Astrocyte (in vitro differentiated cells and primary cell): ENCODE measurements around the gene DRGX. TPM values are rescaled to one million over a fixed set of nuclear protein-coding genes. Genes with fewer than 3 reads are reported as not detected.

Source experiments
- DNase-seq: peaks from one replicate; pipeline ENCODE4 v3.0.0-alpha.2; 2010; ENCODE audit warnings: low read depth
- FAIRE-seq: peaks from 2 replicates; lab custom pipeline; 2011; peaks lifted over from hg19 to GRCh38; lab: Jason Lieb, UNC
- H2AFZ ChIP-seq: 2 replicates; pipeline ENCODE4 v1.6.0; 2012; ENCODE audit warnings: low read depth, low read length, inconsistent platforms
- H3K27ac ChIP-seq: 2 replicates; pipeline ENCODE4 v1.5.1; 2011; ENCODE audit warnings: low read depth, low read length, inconsistent platforms
- H3K27me3 ChIP-seq: 2 replicates; pipeline ENCODE4 v1.6.0; 2011; ENCODE audit warnings: low read length, inconsistent platforms; ENCODE audit not compliant: insufficient read depth
- H3K36me3 ChIP-seq: 2 replicates; pipeline ENCODE4 v1.5.1; 2011; ENCODE audit warnings: low read length, inconsistent platforms; ENCODE audit not compliant: insufficient read depth
- H3K4me1 ChIP-seq: 2 replicates; pipeline ENCODE4 v1.5.1; 2011; ENCODE audit warnings: low read length, inconsistent platforms; ENCODE audit not compliant: insufficient read depth
- H3K4me2 ChIP-seq: 2 replicates; pipeline ENCODE4 v1.6.0; 2012; ENCODE audit warnings: low read length, inconsistent platforms
- H3K4me3 ChIP-seq: 2 replicates; pipeline ENCODE4 v1.5.1; 2011; ENCODE audit warnings: low read depth, mild to moderate bottlenecking, low read length, inconsistent platforms; ENCODE audit not compliant: insufficient read depth
- H3K79me2 ChIP-seq: 2 replicates; pipeline ENCODE4 v1.6.0; 2012; ENCODE audit warnings: mild to moderate bottlenecking, low read length, inconsistent platforms; ENCODE audit not compliant: insufficient read depth
- H3K9ac ChIP-seq: 2 replicates; pipeline ENCODE4 v1.6.0; 2012; ENCODE audit warnings: mild to moderate bottlenecking, low read length, inconsistent platforms
- H3K9me3 ChIP-seq: 2 replicates; pipeline ENCODE4 v1.5.1; 2012; ENCODE audit warnings: low read depth, mild to moderate bottlenecking, low read length, inconsistent platforms; ENCODE audit not compliant: insufficient read depth
- H4K20me1 ChIP-seq: 2 replicates; pipeline ENCODE4 v1.6.0; 2012; ENCODE audit warnings: low read length, inconsistent platforms; ENCODE audit not compliant: insufficient read depth
- H3K27ac Mint-ChIP-seq: one replicate; pipeline ENCODE4 v1.8.0; 2021; ENCODE audit warnings: mild to moderate bottlenecking, mixed read lengths; ENCODE audit not compliant: unreplicated experiment
- H3K27me3 Mint-ChIP-seq: one replicate; pipeline ENCODE4 v1.8.0; 2021; ENCODE audit warnings: low read depth, mixed read lengths; ENCODE audit not compliant: unreplicated experiment
- H3K36me3 Mint-ChIP-seq: one replicate; pipeline ENCODE4 v1.8.0; 2021; ENCODE audit warnings: low read depth, mixed read lengths; ENCODE audit not compliant: unreplicated experiment
- H3K4me1 Mint-ChIP-seq: one replicate; pipeline ENCODE4 v1.8.0; 2021; ENCODE audit warnings: low read depth, mixed read lengths; ENCODE audit not compliant: unreplicated experiment
- H3K4me3 Mint-ChIP-seq: one replicate; pipeline ENCODE4 v1.8.0; 2021; ENCODE audit warnings: mild to moderate bottlenecking, moderate library complexity, mixed read lengths; ENCODE audit not compliant: unreplicated experiment
- H3K9me3 Mint-ChIP-seq: one replicate; pipeline ENCODE4 v1.8.0; 2021; ENCODE audit warnings: mild to moderate bottlenecking, mixed read lengths; ENCODE audit not compliant: unreplicated experiment
- CTCF ChIP-seq: IDR thresholded peaks from 2 replicates; pipeline ENCODE4 v1.5.1; 2011; ENCODE audit warnings: low read depth, mild to moderate bottlenecking, inconsistent platforms, low read length, moderate library complexity; ENCODE audit not compliant: insufficient read depth
- EZH2 ChIP-seq: IDR thresholded peaks from 2 replicates; pipeline ENCODE4 v1.6.1; 2012; ENCODE audit warnings: mild to moderate bottlenecking, low read length, inconsistent platforms; ENCODE audit not compliant: insufficient read depth
- total RNA-seq: library from RNA; stranded (reverse); gene quantifications from 2 replicates; pipeline ENCODE4 v1.2.1, GENCODE V29; 2021

DRGX gene
- total RNA-seq, 1 donor from 2014 or later: not detected

DNA sequence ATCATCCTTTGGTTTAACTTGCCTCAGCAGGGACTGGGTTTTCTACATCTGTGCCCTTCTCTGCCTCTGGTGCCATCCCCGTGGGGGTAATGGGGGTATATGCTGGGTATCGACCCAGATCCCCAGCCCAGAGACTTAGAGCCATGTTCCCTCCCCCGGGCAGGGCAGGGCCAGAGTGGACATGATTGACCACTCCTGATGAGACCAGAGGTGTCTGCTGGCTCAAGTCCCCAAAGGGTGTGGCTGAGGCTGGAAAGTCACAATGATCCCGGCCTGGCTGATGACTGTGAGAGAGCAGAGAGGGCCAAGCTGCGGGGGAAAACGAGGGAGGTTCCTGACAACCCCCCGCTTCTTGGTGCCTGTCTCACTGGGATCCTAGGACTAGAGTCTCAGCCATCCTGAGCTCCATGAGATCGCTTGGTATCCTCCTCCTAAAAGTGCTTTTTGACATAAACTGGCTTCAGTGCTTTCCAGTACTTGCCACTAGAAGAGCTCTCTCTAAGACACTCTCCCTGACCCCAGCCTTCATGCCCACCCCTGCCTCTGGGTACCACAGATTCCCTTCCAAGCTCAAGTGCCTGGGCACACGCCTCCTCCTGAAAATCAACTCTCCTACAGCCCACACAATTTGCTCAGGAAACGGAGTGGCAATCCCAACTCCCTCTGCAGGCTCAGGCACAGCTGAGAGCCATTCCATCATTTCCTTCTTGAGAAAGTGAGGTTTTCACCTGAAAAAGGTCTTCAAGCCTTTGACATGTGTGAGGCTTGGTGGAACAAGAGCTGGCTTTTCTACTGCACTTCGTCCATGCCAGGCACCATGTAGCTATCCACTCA is 33.9 kb downstream of the DRGX start:
- H3K9me3 Mint-ChIP-seq: no peaks in the 10 kb centered on the region
- Histone ChIP-seq H3K9me3 (no peaks in the 10 kb centered on the region), H4K20me1 (no peaks in the 10 kb centered on the region), H3K27ac (no peak overlapping the region), H3K4me1 (no peaks in the 10 kb centered on the region), H3K4me2 (no peak overlapping the region), H3K27me3 (no peaks in the 10 kb centered on the region), H3K9ac (no peak overlapping the region), H3K79me2 (no peaks in the 10 kb centered on the region), H3K36me3 (no peaks in the 10 kb centered on the region), H2AFZ (no peak overlapping the region), H3K4me3 (no peak overlapping the region)
- no peak for DNase-seq
- peaks cover 18% of the 10 kb centered on the region for H3K27me3 Mint-ChIP-seq
- TF ChIP-seq EZH2: no peak
- TF ChIP-seq CTCF: no peak
- no peak overlapping the region for H3K27ac Mint-ChIP-seq
- no peaks in the 10 kb centered on the region for H3K36me3 Mint-ChIP-seq
- no peak overlapping the region for H3K4me3 Mint-ChIP-seq
- FAIRE-seq: no peak
- H3K4me1 Mint-ChIP-seq: peaks cover 5% of the 10 kb centered on the region

DNA sequence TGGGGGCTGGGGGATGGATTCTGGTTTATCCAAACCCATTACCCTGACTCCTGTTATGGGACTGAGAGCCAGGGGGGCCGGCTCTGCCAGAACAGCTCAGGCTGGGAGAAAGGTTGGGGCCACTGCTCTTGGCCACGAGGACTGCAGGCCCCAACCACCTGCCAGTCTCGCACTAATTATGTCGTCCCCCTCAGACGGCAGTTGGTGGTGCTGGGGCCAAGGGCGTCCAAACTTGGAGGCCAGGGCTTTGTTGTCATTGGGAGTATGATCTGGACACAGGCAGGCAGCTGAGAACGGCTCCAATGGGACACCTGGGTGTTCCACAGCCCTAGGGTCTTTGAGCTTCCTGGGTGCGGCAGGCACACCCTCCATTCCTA is 34.7 kb downstream of the DRGX start:
- Mint-ChIP-seq H3K9me3 (no peaks in the 10 kb centered on the region), H3K4me1 (peaks cover 5% of the 10 kb centered on the region), H3K4me3 (no peak overlapping the region), H3K27me3 (peaks cover 16% of the 10 kb centered on the region), H3K27ac (no peak overlapping the region), H3K36me3 (no peaks in the 10 kb centered on the region)
- Histone ChIP-seq H2AFZ (no peak overlapping the region), H3K27ac (no peak overlapping the region), H3K4me3 (no peak overlapping the region), H3K36me3 (no peaks in the 10 kb centered on the region), H3K9ac (no peak overlapping the region), H3K27me3 (no peaks in the 10 kb centered on the region), H4K20me1 (no peaks in the 10 kb centered on the region), H3K79me2 (no peaks in the 10 kb centered on the region), H3K4me1 (no peaks in the 10 kb centered on the region), H3K4me2 (no peak overlapping the region), H3K9me3 (no peaks in the 10 kb centered on the region)
- TF ChIP-seq EZH2 (no peak), CTCF (no peak)
- DNase-seq (no peak), FAIRE-seq (no peak)
